CD4-positive, alpha-beta T cell (primary cell): Measurements from ENCODE around the gene CD40. TPM values are rescaled to one million over a fixed set of nuclear protein-coding genes. Genes with fewer than 3 reads are reported as not detected.

Experiments used
- ATAC-seq: fragments of 200-7000 bp; cut with Tn5 transposase; one replicate; pipeline ENCODE4 v1.10.0; 2022; ENCODE audit warnings: mild to moderate bottlenecking; ENCODE audit not compliant: poor library complexity
- CTCF ChIA-PET: fragments of 350-600 bp; sonication (Branson Sonifier 250); formaldehyde crosslinking; loops from one replicate; lab custom pipeline; 2021; ENCODE audit warnings: antibody characterized with exemption, inconsistent platforms; lab: Charles Lee
- POLR2A ChIA-PET: fragments of 350-600 bp; sonication (Branson Sonifier 250); formaldehyde crosslinking; loops from one replicate; lab custom pipeline; 2021; ENCODE audit warnings: antibody characterized with exemption, inconsistent platforms; lab: Charles Lee
- DNase-seq, 14 experiments: peaks; one replicate each; pipeline ENCODE4 v3.0.0-alpha.2; 2013 to 2020; ENCODE audit warnings: mixed read lengths in 2 of 14
- H3K27ac ChIP-seq, 2 donors: one replicate each; pipeline versions ENCODE4 v1.5.1 to v1.7.0; 2013; ENCODE audit warnings: low read length in 2 of 2, low read depth in 1 of 2, mild to moderate bottlenecking in 1 of 2
- H3K27me3 ChIP-seq, 2 experiments: 1 replicate in 1 of 2; 2 replicates in 1 of 2; pipeline versions ENCODE4 v1.6.1 to v1.7.0; 2013; ENCODE audit warnings: low read length in 2 of 2, control low read depth in 1 of 2, mild to moderate bottlenecking in 1 of 2, moderate library complexity in 1 of 2; ENCODE audit not compliant: insufficient read depth in 2 of 2, control insufficient read depth in 1 of 2
- H3K36me3 ChIP-seq: one replicate; pipeline ENCODE4 v1.6.1; 2013; ENCODE audit warnings: low read length, control low read depth; ENCODE audit not compliant: insufficient read depth
- H3K4me1 ChIP-seq: one replicate; pipeline ENCODE4 v1.6.1; 2013; ENCODE audit warnings: low read length, control low read depth; ENCODE audit not compliant: insufficient read depth
- H3K4me3 ChIP-seq: one replicate; pipeline ENCODE4 v1.5.1; 2013; ENCODE audit warnings: mild to moderate bottlenecking, low read length, moderate library complexity
- H3K9me3 ChIP-seq, 2 experiments: 1 replicate in 1 of 2; 2 replicates in 1 of 2; pipeline versions ENCODE4 v1.6.1 to v1.7.0; 2013; ENCODE audit warnings: low read length in 2 of 2, mild to moderate bottlenecking in 2 of 2, control low read depth in 1 of 2, moderate library complexity in 1 of 2; ENCODE audit not compliant: control insufficient read depth in 1 of 2, insufficient read depth in 1 of 2
- H3K27ac Mint-ChIP-seq: one replicate; pipeline ENCODE4 v1.8.0; 2020; ENCODE audit warnings: mixed read lengths
- H3K27me3 Mint-ChIP-seq: one replicate; pipeline ENCODE4 v1.8.0; 2021; ENCODE audit warnings: mixed read lengths
- H3K36me3 Mint-ChIP-seq: one replicate; pipeline ENCODE4 v1.8.0; 2021; ENCODE audit warnings: low read depth, mixed read lengths
- H3K4me1 Mint-ChIP-seq: one replicate; pipeline ENCODE4 v1.8.0; 2021; ENCODE audit warnings: low read depth, mixed read lengths
- H3K4me3 Mint-ChIP-seq: one replicate; pipeline ENCODE4 v1.8.0; 2020; ENCODE audit warnings: mild to moderate bottlenecking, mixed read lengths
- H3K9me3 Mint-ChIP-seq: one replicate; pipeline ENCODE4 v1.8.0; 2020; ENCODE audit warnings: mixed read lengths
- intact Hi-C, 2 experiments: fragments of 100-400 bp; cut with DNase I in 1 of 2; cut with micrococcal nuclease in 1 of 2; formaldehyde crosslinking; loops; one replicate each; pipeline versions ENCODE4 v1.15.1 to v1.9.0; 2023 to 2025; cut with DNase I, micrococcal nuclease
- total RNA-seq, 174 experiments: library from RNA in 2 of 174; stranded (reverse) in 2 of 174; gene quantifications; one replicate each; pipeline ENCODE4 v1.2.3 and lab custom pipeline; 2021 to 2026
- TF ChIP-seq, protein P1 (sequence below): fragments of 200-600 bp; IDR thresholded peaks from one replicate; pipeline ENCODE4 v1.8.0; 2022; ENCODE audit warnings: antibody characterized with exemption, mild to moderate bottlenecking

The CD40 gene
- total RNA-seq, 2 experiments from 2014 or later = 1.0 to 1.2 TPM

GRCh38 chr20:46176739-46177378 is 58.7 kb downstream of the CD40 start:
- Histone ChIP-seq H3K9me3 (peaks cover 0 to 7% of the 10 kb centered on the region in 2 experiments), H3K4me3 (no peak overlapping the region), H3K27ac (no peak overlapping the region), H3K27me3 (peaks cover 24 to 39% of the 10 kb centered on the region in 2 experiments), H3K4me1 (peaks cover 3% of the 10 kb centered on the region), H3K36me3 (no peaks in the 10 kb centered on the region)
- CTCF ChIA-PET = no interaction called here
- H3K4me3 Mint-ChIP-seq = no peak overlapping the region
- peaks cover 80% of the 10 kb centered on the region for H3K27me3 Mint-ChIP-seq
- ATAC-seq (no peak), DNase-seq (no peak)
- intact Hi-C loops = loop anchor here in 1 of 2 experiments (10.0 kb wide), 2 partner anchors 192 to 372 kb away; no protein-coding TSS in a partner anchor
- no peak overlapping the region for H3K27ac Mint-ChIP-seq
- POLR2A ChIA-PET = no interaction called here
- H3K4me1 Mint-ChIP-seq = no peaks in the 10 kb centered on the region
- no peaks in the 10 kb centered on the region for H3K9me3 Mint-ChIP-seq
- TF ChIP-seq, protein P1, sequence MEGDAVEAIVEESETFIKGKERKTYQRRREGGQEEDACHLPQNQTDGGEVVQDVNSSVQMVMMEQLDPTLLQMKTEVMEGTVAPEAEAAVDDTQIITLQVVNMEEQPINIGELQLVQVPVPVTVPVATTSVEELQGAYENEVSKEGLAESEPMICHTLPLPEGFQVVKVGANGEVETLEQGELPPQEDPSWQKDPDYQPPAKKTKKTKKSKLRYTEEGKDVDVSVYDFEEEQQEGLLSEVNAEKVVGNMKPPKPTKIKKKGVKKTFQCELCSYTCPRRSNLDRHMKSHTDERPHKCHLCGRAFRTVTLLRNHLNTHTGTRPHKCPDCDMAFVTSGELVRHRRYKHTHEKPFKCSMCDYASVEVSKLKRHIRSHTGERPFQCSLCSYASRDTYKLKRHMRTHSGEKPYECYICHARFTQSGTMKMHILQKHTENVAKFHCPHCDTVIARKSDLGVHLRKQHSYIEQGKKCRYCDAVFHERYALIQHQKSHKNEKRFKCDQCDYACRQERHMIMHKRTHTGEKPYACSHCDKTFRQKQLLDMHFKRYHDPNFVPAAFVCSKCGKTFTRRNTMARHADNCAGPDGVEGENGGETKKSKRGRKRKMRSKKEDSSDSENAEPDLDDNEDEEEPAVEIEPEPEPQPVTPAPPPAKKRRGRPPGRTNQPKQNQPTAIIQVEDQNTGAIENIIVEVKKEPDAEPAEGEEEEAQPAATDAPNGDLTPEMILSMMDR = no peak
- H3K36me3 Mint-ChIP-seq = no peaks in the 10 kb centered on the region

DNA sequence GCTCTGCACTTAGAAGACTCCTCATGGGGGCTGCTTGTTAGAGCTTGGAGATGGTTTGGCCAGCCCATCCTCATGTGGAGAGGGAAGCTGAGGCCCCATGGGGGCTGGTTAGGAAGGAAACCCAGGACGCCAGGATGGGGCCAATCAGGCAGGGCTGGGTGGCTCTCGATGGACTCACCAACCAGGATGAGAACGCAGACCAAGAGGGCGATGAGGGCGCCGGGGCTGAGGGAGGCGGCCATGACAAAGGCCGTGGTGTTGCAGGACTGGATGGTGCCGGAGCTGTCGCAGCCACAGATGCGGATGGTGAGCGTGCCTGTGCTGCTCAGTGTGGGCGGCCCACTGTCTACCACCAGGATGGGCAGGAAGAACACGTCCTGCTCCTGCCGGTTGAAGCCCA is 59.7 kb downstream of the CD40 start:
- POLR2A ChIA-PET = interaction anchor here (0.6 kb wide), 1 partner anchor 46 kb away, joined by 4 read pairs; no protein-coding TSS in a partner anchor
- Mint-ChIP-seq H3K9me3 (no peaks in the 10 kb centered on the region), H3K4me1 (no peaks in the 10 kb centered on the region), H3K36me3 (no peaks in the 10 kb centered on the region), H3K4me3 (no peak overlapping the region), H3K27me3 (peaks cover 70% of the 10 kb centered on the region), H3K27ac (no peak overlapping the region)
- DNase-seq = no peak
- Histone ChIP-seq H3K9me3 (peaks cover 0 to 7% of the 10 kb centered on the region in 2 experiments), H3K4me1 (peaks cover 3% of the 10 kb centered on the region), H3K27ac (no peak overlapping the region), H3K27me3 (peaks cover 27 to 33% of the 10 kb centered on the region in 2 experiments), H3K36me3 (no peaks in the 10 kb centered on the region), H3K4me3 (no peak overlapping the region)
- CTCF ChIA-PET = interaction anchor here (0.6 kb wide), 1 partner anchor 191 kb away, joined by 3 read pairs; no protein-coding TSS in a partner anchor
- TF ChIP-seq, protein P1 = no peak
- ATAC-seq = no peak
- intact Hi-C loops = loop anchor here in 1 of 2 experiments (10.0 kb wide), 2 partner anchors 193 to 373 kb away; no protein-coding TSS in a partner anchor

- Mint-ChIP-seq H3K4me1 (no peaks in the 10 kb centered on the region), H3K36me3 (no peaks in the 10 kb centered on the region), H3K9me3 (no peaks in the 10 kb centered on the region), H3K27me3 (peaks cover 59% of the 10 kb centered on the region), H3K27ac (no peak overlapping the region), H3K4me3 (no peak overlapping the region)
- intact Hi-C loops = loop anchor here in 1 of 2 experiments (10.0 kb wide), 2 partner anchors 194 to 374 kb away; no protein-coding TSS in a partner anchor
- Histone ChIP-seq H3K27me3 (peaks cover 22% of the 10 kb centered on the region in 2 experiments), H3K36me3 (no peaks in the 10 kb centered on the region), H3K9me3 (peaks cover 0 to 4% of the 10 kb centered on the region in 2 experiments), H3K4me1 (peaks cover 3% of the 10 kb centered on the region), H3K4me3 (no peak overlapping the region), H3K27ac (no peak overlapping the region)
- no peak for DNase-seq
- TF ChIP-seq, protein P1 = no peak
- ChIA-PET POLR2A (no interaction called here), CTCF (no interaction called here)
- ATAC-seq = no peak
These were observed 60.8 kb downstream of the CD40 start for GRCh38 chr20:46178891-46179290.

Other genes with a start within 250 kb of the CD40 start
- 10 to 100 TPM in 1 of 2 experiments, 1 to 10 TPM in 1; 9.3 to 10.7 TPM for gene ZSWIM1, start 237.1 kb upstream of the CD40 start, total RNA-seq
- 1 to 10 TPM in 1 of 2 experiments, under 1 TPM in 1; 0.49 to 1.3 TPM for gene SPATA25, start 230.7 kb upstream of the CD40 start, total RNA-seq
- gene NEURL2, start 227.1 kb upstream of the CD40 start, total RNA-seq = 1 to 10 TPM; 1.5 to 2.5 TPM
- 10 to 100 TPM; 40.3 to 42.6 TPM for gene CTSA, start 227.0 kb upstream of the CD40 start, total RNA-seq
- not detected for gene PLTP, start 206.2 kb upstream of the CD40 start, total RNA-seq
- 100 to 1,000 TPM; 100 TPM for gene PCIF1, start 183.6 kb upstream of the CD40 start, total RNA-seq
- 10 to 100 TPM; 67.3 to 74.6 TPM for gene ZNF335, start 146.1 kb upstream of the CD40 start, total RNA-seq
- gene MMP9, start 109.4 kb upstream of the CD40 start, total RNA-seq = 1 to 10 TPM; 1.6 to 2.2 TPM
- gene SLC12A5, start 89.1 kb upstream of the CD40 start, total RNA-seq = 1 to 10 TPM; 1.3 to 2.4 TPM
- 10 to 100 TPM in 1 of 2 experiments, 1 to 10 TPM in 1; 9.7 to 10.5 TPM for gene NCOA5, start 28.4 kb upstream of the CD40 start, total RNA-seq
- gene CDH22, start 190.2 kb downstream of the CD40 start, total RNA-seq = not detected